Duodenal mucosa (tissue), 2 donors: Measurements from ENCODE around the gene PARD3B.

Experiments
- H3K27ac ChIP-seq: one replicate; pipeline ENCODE4 v1.7.0; 2013; ENCODE audit warnings: low read depth, low read length
- H3K27me3 ChIP-seq, 2 donors: one replicate each; pipeline ENCODE4 v1.7.0; 2013; ENCODE audit warnings: low read length in 2 of 2, control low read depth in 1 of 2; ENCODE audit not compliant: insufficient read depth in 2 of 2, control insufficient read depth in 1 of 2
- H3K36me3 ChIP-seq, 2 donors: one replicate each; pipeline ENCODE4 v1.7.0; 2013; ENCODE audit warnings: low read length in 2 of 2, control low read depth in 1 of 2; ENCODE audit not compliant: insufficient read depth in 2 of 2, control insufficient read depth in 1 of 2
- H3K4me1 ChIP-seq, 2 donors: one replicate each; pipeline ENCODE4 v1.7.0; 2013; ENCODE audit warnings: low read length in 2 of 2, control low read depth in 1 of 2; ENCODE audit not compliant: insufficient read depth in 2 of 2, control insufficient read depth in 1 of 2
- H3K4me3 ChIP-seq, 2 donors: one replicate each; pipeline ENCODE4 v1.7.0; 2013; ENCODE audit warnings: low read length in 2 of 2, low read depth in 1 of 2
- H3K9ac ChIP-seq, 2 donors: one replicate each; pipeline ENCODE4 v1.7.0; 2013; ENCODE audit warnings: low read length in 2 of 2, low read depth in 1 of 2
- H3K9me3 ChIP-seq, 2 donors: one replicate each; pipeline ENCODE4 v1.7.0; 2013; ENCODE audit warnings: low read length in 2 of 2, control low read depth in 1 of 2; ENCODE audit not compliant: control insufficient read depth in 1 of 2

PARD3B gene

GRCh38 chr2:204578928-204579598, 33.8 kb downstream of the PARD3B start:
- H3K9me3 ChIP-seq: no peaks in the 10 kb centered on the region
- no peaks in the 10 kb centered on the region for H3K4me1 ChIP-seq
- H3K4me3 ChIP-seq: no peak overlapping the region
- no peak overlapping the region for H3K9ac ChIP-seq
- no peaks in the 10 kb centered on the region for H3K27me3 ChIP-seq
- no peak overlapping the region for H3K27ac ChIP-seq
- no peaks in the 10 kb centered on the region for H3K36me3 ChIP-seq

GRCh38 chr2:204581946-204582345, 36.7 kb downstream of the PARD3B start:
- Histone ChIP-seq H3K36me3 (no peaks in the 10 kb centered on the region), H3K27ac (no peak overlapping the region), H3K4me1 (no peaks in the 10 kb centered on the region), H3K9me3 (no peaks in the 10 kb centered on the region), H3K9ac (no peak overlapping the region), H3K4me3 (no peak overlapping the region), H3K27me3 (no peaks in the 10 kb centered on the region)

GRCh38 chr2:204583773-204584172, 38.5 kb downstream of the PARD3B start:
- no peak overlapping the region for H3K9ac ChIP-seq
- no peak overlapping the region for H3K4me3 ChIP-seq
- no peaks in the 10 kb centered on the region for H3K4me1 ChIP-seq
- no peak overlapping the region for H3K27ac ChIP-seq
- H3K27me3 ChIP-seq: no peaks in the 10 kb centered on the region
- H3K36me3 ChIP-seq: no peaks in the 10 kb centered on the region
- H3K9me3 ChIP-seq: no peaks in the 10 kb centered on the region

DNA sequence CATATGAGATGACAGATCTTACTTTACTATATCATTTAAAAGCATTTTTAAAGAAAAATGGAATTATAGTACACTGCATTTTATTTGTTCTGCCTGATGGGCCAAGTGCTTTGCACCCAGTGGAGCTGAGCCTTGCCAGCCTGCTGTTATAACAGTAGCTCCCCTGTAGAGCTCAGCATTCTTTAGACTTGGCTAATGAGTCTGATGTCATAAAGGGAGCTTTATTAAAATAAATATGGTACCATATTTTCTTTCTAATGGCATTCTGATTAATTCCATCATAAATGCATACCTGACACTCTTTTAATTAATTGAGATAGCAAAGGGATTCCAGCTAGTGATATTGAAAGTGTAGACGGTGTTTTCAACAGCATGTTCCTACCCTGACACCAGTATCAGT, 40.7 kb downstream of the PARD3B start:
- H3K27me3 ChIP-seq: no peaks in the 10 kb centered on the region
- H3K9ac ChIP-seq: no peak overlapping the region
- no peak overlapping the region for H3K4me3 ChIP-seq
- H3K9me3 ChIP-seq: peaks cover 5 to 7% of the 10 kb centered on the region in 2 donors
- no peak overlapping the region for H3K27ac ChIP-seq
- no peaks in the 10 kb centered on the region for H3K36me3 ChIP-seq
- no peaks in the 10 kb centered on the region for H3K4me1 ChIP-seq

DNA sequence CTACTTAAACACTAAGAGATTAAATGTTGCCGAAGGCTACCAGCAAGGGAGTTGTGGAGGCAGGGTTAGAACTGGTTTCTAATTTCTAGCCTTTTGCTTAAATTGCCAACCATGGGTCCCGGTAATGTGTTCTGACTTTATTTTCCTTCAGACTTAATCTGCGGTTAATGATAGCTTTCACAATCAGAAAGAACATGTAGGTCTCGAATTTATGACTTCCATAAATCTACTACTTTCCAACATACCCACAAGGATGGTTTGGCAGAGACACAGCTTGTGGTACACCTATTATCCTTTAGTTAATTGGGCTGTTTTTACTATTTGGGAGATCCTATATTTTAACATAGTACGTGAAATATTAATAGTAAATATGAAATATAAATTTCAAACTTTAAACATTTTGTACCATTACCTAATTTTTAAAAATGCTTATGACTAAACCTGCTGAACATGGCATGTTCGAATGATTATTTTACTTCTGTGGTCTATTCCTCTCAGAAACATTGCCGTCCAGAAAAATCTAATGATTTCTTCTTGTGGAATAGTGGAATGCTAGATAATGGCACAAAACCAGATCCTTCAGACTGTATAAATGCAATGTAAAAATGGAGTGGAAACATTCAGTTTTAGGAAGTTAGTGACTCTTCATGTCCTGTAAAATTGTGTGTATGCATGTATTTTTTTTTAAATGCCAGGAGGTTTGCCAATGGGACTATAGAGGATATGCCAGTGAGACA, 41.3 kb downstream of the PARD3B start:
- Histone ChIP-seq H3K27me3 (no peaks in the 10 kb centered on the region), H3K9ac (no peak overlapping the region), H3K4me3 (no peak overlapping the region), H3K36me3 (no peaks in the 10 kb centered on the region), H3K4me1 (no peaks in the 10 kb centered on the region), H3K9me3 (peaks cover 5 to 7% of the 10 kb centered on the region in 2 donors), H3K27ac (no peak overlapping the region)

- Histone ChIP-seq H3K4me1 (no peaks in the 10 kb centered on the region), H3K9me3 (peaks cover 5 to 7% of the 10 kb centered on the region in 2 donors), H3K27ac (no peak overlapping the region), H3K9ac (no peak overlapping the region), H3K36me3 (no peaks in the 10 kb centered on the region), H3K4me3 (no peak overlapping the region), H3K27me3 (no peaks in the 10 kb centered on the region)
Observed at GRCh38 chr2:204590063-204590462, 44.8 kb downstream of the PARD3B start.

DNA sequence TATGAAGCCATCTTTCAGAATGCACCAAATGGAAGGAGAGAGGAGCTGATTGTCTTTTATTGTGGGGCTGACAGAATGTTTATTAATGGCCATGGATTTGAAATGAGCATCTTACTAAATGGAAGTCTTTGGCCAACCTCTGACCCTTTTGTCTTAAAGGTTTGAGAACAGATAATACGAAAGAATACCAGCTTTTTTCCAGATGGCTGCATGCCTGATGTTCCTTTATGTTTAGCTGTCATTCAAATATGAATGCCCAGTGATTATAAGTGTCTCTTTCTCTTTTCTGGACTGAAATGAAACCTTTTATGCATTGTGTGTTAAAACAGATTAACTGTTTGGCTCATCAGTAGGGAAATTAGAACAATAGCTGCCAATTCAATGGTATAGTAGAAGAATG, 46.0 kb downstream of the PARD3B start:
- no peak overlapping the region for H3K4me3 ChIP-seq
- no peaks in the 10 kb centered on the region for H3K36me3 ChIP-seq
- H3K4me1 ChIP-seq: no peaks in the 10 kb centered on the region
- peaks cover 5 to 7% of the 10 kb centered on the region in 2 donors for H3K9me3 ChIP-seq
- H3K9ac ChIP-seq: no peak overlapping the region
- no peak overlapping the region for H3K27ac ChIP-seq
- H3K27me3 ChIP-seq: no peaks in the 10 kb centered on the region

DNA sequence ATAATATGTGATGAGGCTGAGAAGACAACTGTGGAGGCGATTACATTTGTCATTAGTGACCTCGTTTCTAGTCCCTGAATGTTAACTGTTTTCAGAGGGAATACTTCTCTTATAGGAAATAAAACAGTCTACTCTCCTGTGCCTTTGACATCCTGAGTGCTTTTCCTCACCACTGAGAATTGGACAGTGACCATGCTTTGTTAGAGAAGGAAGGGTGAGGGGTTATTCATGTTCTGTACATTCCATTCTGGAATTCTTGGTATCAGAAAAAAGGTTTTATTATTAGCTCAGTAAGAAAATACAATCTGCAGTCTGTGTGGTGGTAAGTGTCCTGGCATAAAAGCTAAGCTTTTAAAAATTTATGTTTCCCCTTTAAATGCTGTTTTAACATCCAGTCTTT, 58.8 kb downstream of the PARD3B start:
- Histone ChIP-seq H3K4me1 (peaks cover 0 to 9% of the 10 kb centered on the region in 2 donors), H3K36me3 (no peaks in the 10 kb centered on the region), H3K27ac (no peak overlapping the region), H3K9ac (no peak overlapping the region), H3K4me3 (no peak overlapping the region), H3K9me3 (no peaks in the 10 kb centered on the region), H3K27me3 (no peaks in the 10 kb centered on the region)

DNA sequence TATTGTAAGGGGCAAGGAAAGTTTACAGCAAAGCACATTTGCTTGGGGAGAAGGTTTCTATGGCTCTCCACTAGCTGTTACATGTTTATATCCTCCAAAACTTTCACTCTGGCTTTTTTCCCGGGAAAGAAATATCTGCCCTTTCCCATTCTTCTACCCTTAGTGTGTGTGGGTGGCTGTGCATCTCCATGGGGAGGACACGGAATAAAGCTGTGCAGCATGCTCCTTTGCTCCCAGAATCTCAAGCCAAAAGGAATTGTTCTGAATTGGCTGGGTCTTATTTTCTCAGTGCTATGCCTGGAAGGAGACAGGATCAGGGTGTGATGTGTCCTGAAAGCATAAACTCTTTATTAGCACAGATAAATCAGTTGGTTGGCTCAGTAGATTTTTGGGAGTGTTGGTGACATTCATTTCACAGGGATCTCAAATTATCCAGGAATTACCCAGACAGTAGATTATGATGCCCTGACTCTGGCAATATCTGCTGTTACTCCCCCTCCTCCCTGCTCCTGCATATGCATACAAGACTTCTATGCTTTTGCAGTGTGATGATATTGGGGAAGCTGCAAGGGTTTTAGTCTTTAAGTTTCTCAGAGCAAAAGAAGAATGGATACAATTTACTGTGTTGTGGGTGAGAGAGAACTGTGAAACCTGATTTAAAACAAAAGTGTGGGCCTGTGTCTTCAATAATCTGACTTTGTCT, 63.1 kb downstream of the PARD3B start:
- no peak overlapping the region for H3K9ac ChIP-seq
- no peak overlapping the region for H3K27ac ChIP-seq
- no peaks in the 10 kb centered on the region for H3K36me3 ChIP-seq
- peaks cover 6 to 16% of the 10 kb centered on the region in 2 donors for H3K4me1 ChIP-seq
- no peak overlapping the region for H3K4me3 ChIP-seq
- H3K9me3 ChIP-seq: no peaks in the 10 kb centered on the region
- H3K27me3 ChIP-seq: no peaks in the 10 kb centered on the region

DNA sequence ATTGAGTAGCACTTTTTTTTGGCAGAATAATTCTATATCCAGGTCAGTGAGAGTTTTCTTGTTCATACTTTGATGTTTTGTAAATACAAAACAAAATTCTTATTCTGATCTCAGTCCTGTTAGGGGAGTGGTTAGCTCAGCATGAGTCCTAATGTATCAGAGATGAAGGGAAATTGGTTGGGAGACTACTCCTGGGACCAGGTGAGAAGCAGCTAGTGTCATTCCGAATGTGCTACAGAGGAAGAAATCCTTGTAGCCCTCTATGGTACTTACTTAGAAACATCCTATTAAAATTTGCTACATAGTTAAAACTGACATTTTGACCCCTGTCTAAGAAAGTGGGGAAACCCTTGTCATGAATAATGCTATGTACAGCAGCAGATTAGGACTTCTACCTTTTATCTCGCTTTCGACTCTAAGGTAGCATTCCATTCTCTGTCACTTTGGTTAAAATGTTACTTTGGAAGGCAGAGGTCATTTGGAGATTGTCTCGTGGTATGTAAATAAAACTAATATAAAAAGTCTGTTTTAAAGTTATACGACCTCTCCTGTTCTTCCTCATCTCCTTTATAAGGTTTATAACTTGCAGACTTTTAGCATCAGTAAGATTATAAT, 65.8 kb downstream of the PARD3B start:
- Histone ChIP-seq H3K36me3 (no peaks in the 10 kb centered on the region), H3K4me1 (peaks cover 6 to 7% of the 10 kb centered on the region in 2 donors), H3K9ac (no peak overlapping the region), H3K9me3 (no peaks in the 10 kb centered on the region), H3K27ac (no peak overlapping the region), H3K4me3 (no peak overlapping the region), H3K27me3 (no peaks in the 10 kb centered on the region)
